K562 (cell line): ENCODE measurements around the gene TACR2. TPM values are rescaled to one million over a fixed set of nuclear protein-coding genes. Genes with fewer than 3 reads are reported as not detected.

Source experiments
- ATAC-seq: fragments of 200-7000 bp; cut with Tn5 transposase; 3 replicates; pipeline ENCODE4 v1.9.1; 2020; ENCODE audit warnings: moderate library complexity
- BruUV-seq: library from RNA; stranded (reverse); fragments of 400-500 nt; replicated peaks from 2 replicates; lab custom pipeline; 2021; lab: Mats Ljungman, UMichigan
- CTCF ChIA-PET: fragments of 300-600 bp; formaldehyde crosslinking; extraction: SDS; loops from one replicate; lab custom pipeline; 2021; ENCODE audit warnings: low intra/inter-chr PET ratio; lab: Yijun Ruan, JAX
- POLR2A ChIA-PET: fragments of 300-600, 350-650 bp; sonication (Branson Sonifier 250); formaldehyde crosslinking; extraction: SDS; loops from one replicate; lab custom pipeline; 2021; ENCODE audit warnings: antibody characterized with exemption, inconsistent platforms; lab: Yijun Ruan, JAX
- DNase-seq, 4 experiments: peaks; one replicate each; pipeline versions ENCODE4 v3.0.0 to v3.0.0-alpha.2; 2011 to 2018; ENCODE audit warnings: low spot score in 3 of 4, mixed read lengths in 3 of 4; ENCODE audit errors: extremely low read depth in 1 of 4
- FAIRE-seq: peaks from 2 replicates; lab custom pipeline; 2011; peaks lifted over from hg19 to GRCh38; lab: Jason Lieb, UNC
- H2AFZ ChIP-seq: 2 replicates; pipeline ENCODE4 v1.6.0; 2011; ENCODE audit warnings: low read depth, low read length, control low read depth, inconsistent platforms
- H3K27ac ChIP-seq: fragments of 200-600 bp; 3 replicates; pipeline ENCODE4 v1.8.0; 2011; ENCODE audit warnings: low read depth, mild to moderate bottlenecking, control low read depth, inconsistent platforms, low read length, moderate library complexity, mixed read lengths; ENCODE audit errors: extremely low read depth
- H3K27me3 ChIP-seq, 2 experiments: fragments of 300-600 bp in 1 of 2; 2 replicates in 1 of 2; 3 replicates in 1 of 2; pipeline versions ENCODE4 v1.6.0 to v1.8.0; 2011; ENCODE audit warnings: inconsistent platforms in 2 of 2, low read length in 2 of 2, mild to moderate bottlenecking in 1 of 2, mixed read lengths in 1 of 2, moderate library complexity in 1 of 2; ENCODE audit not compliant: control insufficient read depth in 2 of 2, insufficient read depth in 2 of 2
- H3K36me3 ChIP-seq: fragments of 300-600 bp; 3 replicates; pipeline ENCODE4 v1.8.0; 2011; ENCODE audit warnings: mild to moderate bottlenecking, low read length, inconsistent platforms; ENCODE audit not compliant: control insufficient read depth, insufficient read depth
- H3K4me1 ChIP-seq, 2 experiments: fragments of 200-600 bp in 1 of 2; replicated peaks in 1 of 2; 2 replicates in 1 of 2; 3 replicates in 1 of 2; pipeline versions ENCODE4 v1.5.1 to v1.8.0; 2011; ENCODE audit warnings: inconsistent platforms in 2 of 2, low read length in 2 of 2, mild to moderate bottlenecking in 1 of 2, mixed read lengths in 1 of 2, moderate library complexity in 1 of 2; ENCODE audit not compliant: control insufficient read depth in 2 of 2, insufficient read depth in 2 of 2
- H3K4me2 ChIP-seq: 2 replicates; pipeline ENCODE4 v1.6.1; 2011; ENCODE audit warnings: low read length, control low read depth, inconsistent platforms, mixed read lengths; ENCODE audit not compliant: insufficient read depth
- H3K4me3 ChIP-seq: fragments of 200-600 bp; sonication (generic), shearing (Covaris generic); 2 replicates; pipeline ENCODE4 v1.5.1; 2016; ENCODE audit warnings: control low read depth, inconsistent platforms
- H3K79me2 ChIP-seq: fragments of 200-600 bp; 3 replicates; pipeline ENCODE4 v1.8.0; 2011; ENCODE audit warnings: low read length, inconsistent platforms; ENCODE audit not compliant: control insufficient read depth, insufficient read depth
- H3K9ac ChIP-seq, 2 experiments: 2 replicates each; pipeline versions ENCODE4 v1.6.0 to v1.6.1; 2011; ENCODE audit warnings: low read depth in 2 of 2, low read length in 2 of 2, control low read depth in 1 of 2, inconsistent platforms in 1 of 2, mild to moderate bottlenecking in 1 of 2, mixed read lengths in 1 of 2; ENCODE audit not compliant: insufficient read depth in 1 of 2
- H3K9me1 ChIP-seq: one replicate; pipeline ENCODE4 v1.6.0; 2011; ENCODE audit warnings: inconsistent platforms, mild to moderate bottlenecking, low read length, moderate library complexity; ENCODE audit not compliant: control insufficient read depth, insufficient read depth
- H3K9me3 ChIP-seq: replicated peaks from 2 replicates; pipeline ENCODE4 v1.5.1; 2011; ENCODE audit warnings: low read depth, low read length, inconsistent platforms; ENCODE audit not compliant: control insufficient read depth, insufficient read depth
- H4K20me1 ChIP-seq: replicated peaks from 2 replicates; pipeline ENCODE4 v1.6.1; 2011; ENCODE audit warnings: low read length, inconsistent platforms, mixed read lengths; ENCODE audit not compliant: control insufficient read depth, insufficient read depth
- EGR1 ChIP-seq: fragments of 450-650 bp; conservative IDR thresholded peaks from 2 replicates; pipeline ENCODE4 v1.6.1; 2017; ENCODE audit warnings: mild to moderate bottlenecking
- GATAD2A ChIP-seq: fragments of 450-650 bp; IDR thresholded peaks from 2 replicates; pipeline ENCODE4 v1.6.1; 2017
- MXD1 ChIP-seq: fragments of 250-450 bp; sonication (Bioruptor Pico); IDR thresholded peaks from 2 replicates; pipeline ENCODE4 v1.8.0; 2021; ENCODE audit warnings: borderline replicate concordance, mild to moderate bottlenecking, moderate library complexity; ENCODE audit not compliant: poor library complexity, severe bottlenecking
- SMARCE1 ChIP-seq: fragments of 450-650 bp; IDR thresholded peaks from 2 replicates; pipeline ENCODE4 v1.7.1; 2016; ENCODE audit warnings: mild to moderate bottlenecking
- ZNF444 ChIP-seq: fragments of 250-450 bp; sonication (Bioruptor Pico); IDR thresholded peaks from 2 replicates; pipeline ENCODE4 v1.4.0; 2020; ENCODE audit warnings: mild to moderate bottlenecking, moderate library complexity
- ZNF511 ChIP-seq: sonication (generic); formaldehyde crosslinking; IDR thresholded peaks from 2 replicates; pipeline ENCODE4 v1.8.0; 2022; ENCODE audit warnings: mild to moderate bottlenecking, missing genetic modification reagents
- WGBS: fragments of 100-300 bp; shearing (Covaris generic); methylation state at CpG from one replicate; pipeline ENCODE4 v1.1.6; 2016; ENCODE audit warnings: low coverage, mixed read lengths; ENCODE audit not compliant: insufficient coverage; ENCODE audit errors: missing lambda C conversion rate; 5-methylcytosine and 5-hydroxymethylcytosine counted together
- in situ Hi-C: fragments of 300-500 bp; cut with MboI; formaldehyde crosslinking; loops from 4 replicates; pipeline ENCODE4 v1.15.0; 2018; ENCODE audit warnings: inconsistent platforms, mixed read lengths
- intact Hi-C: fragments of 100-400 bp; cut with micrococcal nuclease; formaldehyde crosslinking; loops from 2 replicates; pipeline ENCODE4 v1.14.2; 2022
- polyA plus RNA-seq, 8 experiments: library from polyadenylated mRNA; depleted of rRNA in 4 of 8; stranded (reverse) in 5 of 8; unstranded in 3 of 8; fragments of >200 nt; fragmentation: Nextera tagmentation in 2 of 8; fragmentation: Illumina TruSeq in 1 of 8; extraction: Ambion mirVana in 2 of 8; extraction: Trizol in 1 of 8; gene quantifications; 2 replicates each; pipeline versions ENCODE4 v1.2.1 to v1.2.3, GENCODE V29; 2011 to 2014; ENCODE audit warnings: inconsistent platforms in 1 of 8, missing spikeins in 1 of 8
- total RNA-seq, 7 experiments: library from RNA; depleted of rRNA in 6 of 7; stranded (reverse); fragments of >200 nt in 6 of 7; fragmentation: Illumina TruSeq in 2 of 7; extraction: Trizol in 2 of 7; gene quantifications; 2 replicates each; pipeline versions ENCODE4 v1.2.1 to v1.2.3, GENCODE V29; 2011 to 2021; ENCODE audit warnings: low replicate concordance in 1 of 7

Gene TACR2
- total and polyA plus RNA-seq, 9 of the 15 experiments (the other 6 are each of a cell fraction or from before 2014, with no cell fraction given) = not detected

GRCh38 chr10:69446229-69446628 is 29.5 kb upstream of the TACR2 start (continued):
- no peak for TF ChIP-seq MXD1 (CRISPR knock-in tag)

- ChIA-PET POLR2A (no interaction called here), CTCF (no interaction called here)
- H3K79me2 ChIP-seq = no peaks in the 10 kb centered on the region
- H3K4me3 ChIP-seq = no peak overlapping the region
- intact Hi-C loops = loop anchor here (5.0 kb wide), 1 partner anchor 42 kb away; no protein-coding TSS in a partner anchor
- H3K4me2 ChIP-seq = no peak overlapping the region
- no peaks in the 10 kb centered on the region for H3K9me3 ChIP-seq
- TF ChIP-seq ZNF444 (CRISPR knock-in tag) = no peak
- TF ChIP-seq EGR1 = peak; percentile 36
- TF ChIP-seq SMARCE1 = peak; percentile 15; the same call in 1 of the 2 replicates
- TF ChIP-seq GATAD2A = no peak
- no peak for TF ChIP-seq ZNF511 (CRISPR knock-in tag)
- ATAC-seq = no peak
- 18% methylated on average over 4 of the region's 4 CpGs for WGBS
- no peak overlapping the region for H3K9ac ChIP-seq
- peaks cover 4 to 15% of the 10 kb centered on the region in 2 experiments; a peak in 4 of 5 replicates for H3K4me1 ChIP-seq
- peaks cover 14 to 19% of the 10 kb centered on the region in 2 experiments; a peak in 3 of 5 replicates for H3K27me3 ChIP-seq
- H4K20me1 ChIP-seq = no peaks in the 10 kb centered on the region
- in situ Hi-C loops = no loop called here
- no peak for DNase-seq
- no peaks in the 10 kb centered on the region for H3K36me3 ChIP-seq
- no TSS peak for BruUV-seq
- no peak overlapping the region for H3K27ac ChIP-seq
- no peak for FAIRE-seq
- H2AFZ ChIP-seq = peak overlapping the region; percentile 51; the same call in 1 of the 2 replicates
- H3K9me1 ChIP-seq = no peaks in the 10 kb centered on the region
Observed at GRCh38 chr10:69445041-69445440, 28.3 kb upstream of the TACR2 start.
